ENCODE measurements around the gene EDN1.

EDN1 gene

DNA sequence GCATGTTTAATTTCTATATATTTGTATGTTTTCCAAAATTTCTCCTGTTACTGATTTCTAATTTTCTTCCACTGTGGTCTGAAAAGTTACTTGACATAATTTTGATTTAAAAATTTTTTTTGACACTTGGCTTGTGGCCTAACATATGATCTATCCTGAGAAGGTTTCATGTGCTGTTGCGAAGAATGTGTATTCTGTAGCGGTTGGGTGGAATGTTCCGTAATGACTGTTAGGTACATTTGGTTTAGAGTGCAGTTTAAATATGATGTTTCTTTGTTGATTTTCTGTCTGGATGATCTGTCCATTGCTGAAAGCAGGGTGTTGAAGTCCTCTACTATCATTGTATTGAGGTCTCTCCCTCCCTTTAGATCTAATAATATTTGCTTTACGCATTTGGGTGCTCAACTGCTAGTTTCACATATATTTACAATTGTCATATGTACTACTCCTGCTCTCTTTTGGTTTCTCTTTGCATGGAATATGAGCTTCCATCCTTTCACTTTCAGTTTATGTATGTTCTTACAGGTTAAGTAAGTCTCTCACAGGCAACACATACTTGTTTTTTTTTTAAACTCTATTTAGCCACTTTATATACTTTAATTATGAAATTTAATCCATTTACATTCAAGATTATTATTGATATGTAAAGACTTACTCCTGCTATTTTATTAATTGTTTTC lies 19.5 kb upstream of the EDN1 start:
- DNase-seq = no peak

DNA sequence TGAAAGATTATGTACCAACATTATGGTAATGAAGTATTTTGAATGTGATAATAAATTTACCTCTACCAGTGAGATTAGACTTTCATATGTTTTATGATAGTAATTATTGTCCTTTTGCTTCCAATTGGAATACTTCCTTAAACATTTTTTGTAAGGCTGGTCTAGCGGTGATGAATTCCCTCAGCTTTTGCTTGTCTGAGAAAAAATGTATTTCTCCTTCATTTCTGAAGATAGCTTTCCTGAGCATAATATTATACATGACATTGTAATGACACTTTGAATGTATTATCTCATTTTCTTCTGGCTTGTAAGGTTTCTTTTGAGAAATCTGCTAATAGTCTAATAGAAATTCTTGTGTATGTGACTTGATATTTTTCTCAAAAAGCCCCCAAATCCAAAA lies 18.6 kb upstream of the EDN1 start:
- no peak for DNase-seq

DNA sequence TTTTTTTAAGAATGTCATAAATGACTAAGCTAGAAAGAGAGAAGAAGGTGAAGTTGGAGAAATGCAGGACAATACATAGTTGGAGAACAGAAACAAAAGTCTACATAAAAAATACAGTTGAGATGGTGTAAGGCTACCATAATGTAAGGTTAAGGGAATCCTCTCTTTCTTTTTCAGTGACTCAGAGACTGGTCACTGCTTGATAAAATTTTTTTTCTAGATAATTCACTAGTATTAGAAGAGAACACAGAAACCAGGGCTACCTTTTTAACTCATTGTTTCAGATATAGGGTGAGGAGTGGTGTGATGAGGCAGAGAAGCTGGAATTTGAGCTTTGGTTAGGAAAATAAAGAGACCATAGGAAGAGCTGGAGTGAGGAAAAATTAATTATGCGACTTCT lies 18.2 kb upstream of the EDN1 start:
- DNase-seq = no peak

DNA sequence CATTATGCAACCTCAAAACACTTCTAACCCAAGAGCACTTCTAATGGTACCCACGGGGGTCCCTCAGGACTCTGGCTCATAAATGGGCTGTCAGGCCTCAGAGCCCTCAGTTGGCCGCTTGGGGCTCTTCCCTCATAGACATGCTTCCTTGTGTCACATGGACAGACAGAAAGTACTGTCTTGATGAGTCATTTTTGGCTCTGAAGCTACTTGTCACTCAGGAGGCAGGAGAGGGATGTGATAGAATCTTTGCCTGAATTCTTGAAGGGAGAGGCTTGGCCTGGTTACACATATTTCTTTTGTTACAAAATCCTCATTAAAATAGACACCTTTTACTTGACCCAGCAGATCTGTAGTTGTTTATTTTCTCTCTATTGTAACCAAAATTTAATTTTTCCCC lies 15.1 kb upstream of the EDN1 start:
- DNase-seq = no peak

DNA sequence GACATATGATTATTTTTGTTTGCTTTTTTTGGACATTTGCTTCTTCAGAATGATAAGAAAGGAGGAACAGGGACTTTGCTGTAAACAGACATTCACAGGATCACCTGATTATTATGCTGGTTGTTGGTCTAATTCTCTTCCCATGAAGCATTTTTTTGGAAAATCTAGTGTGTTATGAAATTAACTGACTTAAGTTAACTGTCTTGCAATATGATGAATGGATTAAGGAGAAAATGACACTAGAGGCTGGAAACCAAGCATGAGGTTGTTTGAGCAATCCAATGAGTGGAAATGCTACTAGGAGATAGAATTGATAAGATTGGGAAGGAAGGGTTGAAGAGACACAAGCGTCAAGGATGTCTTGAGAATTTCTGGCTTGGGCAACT lies 13.2 kb upstream of the EDN1 start:
- no peak for DNase-seq

DNA sequence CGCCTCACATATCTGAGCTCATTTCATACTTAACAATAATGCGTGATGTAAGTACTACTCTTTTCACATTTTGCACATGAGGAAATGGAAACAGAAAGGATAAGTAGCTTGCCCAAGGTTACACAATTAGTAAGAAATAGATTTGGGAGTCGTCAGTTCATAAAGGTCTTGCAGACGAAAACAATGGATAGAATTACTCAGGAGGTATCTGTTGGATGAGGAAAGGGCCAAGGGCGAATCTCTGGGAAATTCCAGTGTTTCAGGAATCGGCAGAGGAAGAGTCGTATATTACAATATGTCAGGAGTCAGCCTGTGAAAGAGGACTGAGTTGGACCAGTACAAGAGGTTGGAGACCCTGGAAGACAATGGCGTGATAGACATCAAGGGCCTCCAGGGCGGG lies 12.8 kb upstream of the EDN1 start:
- DNase-seq = no peak

DNA sequence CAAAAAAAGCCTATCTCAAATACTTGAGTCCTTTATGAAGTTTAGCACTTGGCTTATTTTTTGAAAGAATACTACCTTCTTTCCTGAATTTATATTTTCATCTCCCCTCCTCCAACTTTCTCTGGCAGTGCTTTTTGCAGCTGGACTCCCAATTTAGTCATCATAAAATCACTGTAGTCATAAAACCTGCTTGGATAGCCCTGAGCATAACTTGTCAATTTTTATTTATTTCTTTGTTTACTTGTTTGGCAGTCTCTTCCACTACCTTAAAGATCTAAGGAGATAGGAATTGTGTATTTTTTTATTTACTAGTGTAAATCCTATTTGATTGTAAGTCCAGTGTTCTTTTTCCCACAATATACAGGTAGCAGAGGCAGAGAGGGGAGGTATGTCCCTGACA lies 11.2 kb upstream of the EDN1 start:
- no peak for DNase-seq

DNA sequence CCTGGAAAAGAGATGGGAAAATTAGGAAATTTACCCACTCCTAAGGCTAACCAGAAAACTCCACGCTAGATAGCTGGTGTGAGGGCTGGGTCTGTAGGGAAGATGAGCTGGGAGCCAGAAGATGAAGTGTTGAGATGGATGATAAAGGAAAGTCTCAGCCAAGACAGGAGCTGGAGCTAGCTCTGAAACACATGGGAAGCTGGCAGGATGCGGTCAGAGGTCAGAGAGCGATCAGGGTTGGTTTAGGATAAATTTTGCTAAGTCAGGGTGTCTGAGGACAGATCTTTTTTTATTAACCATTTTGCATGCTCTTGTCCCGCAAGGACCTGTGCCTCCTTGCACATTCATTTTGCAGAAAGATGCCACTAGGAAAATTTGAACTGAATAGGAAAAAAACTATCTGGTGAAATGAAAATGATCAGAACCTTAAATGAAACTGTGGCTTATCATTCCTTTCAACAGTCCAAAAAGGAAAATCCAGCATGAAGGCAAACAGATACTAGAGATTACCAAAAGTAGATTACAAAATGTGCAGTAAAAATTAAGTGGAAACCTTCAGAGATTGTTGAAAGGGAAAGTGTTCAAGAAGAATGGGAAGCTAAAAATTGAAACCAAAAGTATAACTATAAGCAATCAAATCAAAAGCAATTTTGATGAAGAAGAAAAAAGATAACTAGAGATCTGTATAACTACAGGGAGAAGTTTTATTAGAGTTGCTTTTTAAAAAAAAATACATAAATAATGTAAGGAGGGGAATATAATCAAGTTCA lies 10.7 kb upstream of the EDN1 start:
- DNase-seq = no peak

DNA sequence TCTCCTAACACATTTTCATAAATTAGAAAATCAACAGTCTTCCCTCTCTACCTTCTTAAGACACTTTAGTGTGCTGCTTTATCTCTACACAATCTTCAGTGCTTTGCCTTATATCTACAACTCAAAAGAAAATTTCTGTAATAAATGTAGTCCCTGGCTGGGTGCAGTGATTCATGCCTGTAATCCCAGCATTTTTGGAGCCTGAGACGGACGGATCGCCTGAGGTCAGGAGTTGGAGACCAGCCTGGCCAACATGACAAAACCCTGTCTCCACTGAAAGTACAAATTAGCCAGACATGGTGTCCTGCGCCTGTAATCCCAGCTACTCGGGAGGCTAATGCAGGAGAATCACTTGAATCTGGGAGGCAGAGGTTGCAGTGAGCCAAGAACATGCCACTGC lies 9.7 kb upstream of the EDN1 start:
- no peak for DNase-seq

DNA sequence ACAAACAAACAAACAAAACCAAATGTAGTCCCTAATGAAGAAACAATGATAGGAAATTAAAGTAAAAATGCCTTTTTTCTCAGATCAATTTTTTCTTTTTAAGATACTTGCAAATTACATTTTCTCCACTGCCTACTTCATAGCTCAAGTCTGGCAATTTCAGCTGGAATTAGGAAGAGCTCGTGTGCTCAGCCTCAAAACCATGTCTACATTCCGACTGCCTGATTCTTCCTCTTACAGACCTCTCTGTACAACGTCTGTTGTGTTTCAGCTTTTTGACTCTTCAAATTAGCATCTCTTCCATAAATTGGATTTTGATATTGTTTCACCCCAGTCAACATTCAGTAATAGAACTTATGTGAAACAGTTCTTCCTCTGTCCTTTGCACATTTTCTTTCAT lies 9.3 kb upstream of the EDN1 start:
- DNase-seq = no peak

DNA sequence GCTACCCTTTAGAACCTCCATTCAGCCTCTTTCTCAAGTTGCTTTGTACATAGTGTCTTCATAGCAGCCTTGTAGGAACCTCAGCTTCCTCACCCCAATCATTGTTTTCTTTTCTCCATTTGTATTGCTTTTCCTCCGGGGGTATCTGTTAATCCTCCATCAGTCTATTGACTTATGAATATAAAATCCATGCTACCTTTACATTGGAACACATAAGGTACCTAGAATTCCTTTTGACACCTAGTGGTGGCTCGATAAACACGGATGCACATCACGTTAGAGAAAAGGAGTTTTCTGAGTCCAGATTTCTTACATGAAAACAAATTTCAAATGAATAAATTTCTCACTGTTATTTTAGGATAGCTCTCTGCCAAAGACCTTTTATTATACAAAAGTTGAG lies 6.3 kb upstream of the EDN1 start:
- no peak for DNase-seq

DNA sequence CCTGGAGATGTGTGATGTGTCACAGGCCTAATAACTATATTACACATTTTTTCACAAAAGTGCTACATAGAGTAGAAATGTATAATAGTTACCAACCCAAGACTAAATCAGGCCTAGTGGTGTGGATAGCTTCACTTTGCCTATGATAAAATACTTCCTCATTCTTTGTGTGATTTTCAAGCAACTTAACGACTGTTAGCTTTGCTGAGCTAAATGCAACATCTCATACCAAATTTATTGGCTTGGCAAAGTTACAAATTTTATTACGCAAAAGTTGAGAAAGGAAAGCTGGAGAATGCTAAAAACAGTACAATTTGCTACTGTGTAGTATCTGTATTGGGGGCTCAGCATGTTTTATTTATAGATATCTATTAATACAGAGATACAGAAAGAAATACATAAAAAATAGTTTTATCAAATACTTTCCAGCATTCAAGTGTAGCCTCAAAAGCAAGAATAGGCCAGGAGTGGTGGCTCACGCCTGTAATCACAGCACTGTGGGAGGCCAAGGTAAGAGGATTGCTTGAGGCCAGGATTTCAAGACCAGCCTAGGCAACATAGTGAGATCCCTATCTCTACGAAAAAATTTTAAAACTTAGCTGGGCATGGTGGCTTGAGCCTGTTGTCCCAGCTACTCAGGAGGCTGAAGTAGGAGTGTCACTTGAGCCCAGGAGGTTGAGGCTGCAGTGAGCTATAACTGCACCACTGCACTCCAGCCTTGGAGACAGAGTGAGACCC lies 3.6 kb upstream of the EDN1 start:
- DNase-seq = no peak

DNA sequence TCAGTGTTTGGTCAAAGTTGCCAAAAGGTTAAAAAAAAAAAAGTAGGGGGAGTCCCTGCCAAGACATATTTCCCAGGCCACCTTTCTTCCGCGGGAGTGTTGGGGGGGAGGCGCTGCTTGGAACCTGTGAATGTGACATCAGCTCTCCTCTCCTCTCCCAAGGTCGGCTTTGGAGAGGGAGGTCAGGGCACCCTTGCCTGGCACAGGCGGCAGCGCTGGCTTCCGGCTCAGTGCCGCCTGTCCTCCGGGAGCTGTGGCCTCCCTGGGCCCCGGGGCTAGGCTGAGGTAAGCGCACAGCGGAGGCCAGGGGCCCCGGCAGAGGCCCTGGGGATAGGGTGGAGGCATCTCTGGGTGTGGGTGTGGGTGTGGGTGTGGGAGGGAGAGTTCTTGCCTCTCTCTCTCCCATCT lies 1.9 kb upstream of the EDN1 start:
- no peak for DNase-seq

DNA sequence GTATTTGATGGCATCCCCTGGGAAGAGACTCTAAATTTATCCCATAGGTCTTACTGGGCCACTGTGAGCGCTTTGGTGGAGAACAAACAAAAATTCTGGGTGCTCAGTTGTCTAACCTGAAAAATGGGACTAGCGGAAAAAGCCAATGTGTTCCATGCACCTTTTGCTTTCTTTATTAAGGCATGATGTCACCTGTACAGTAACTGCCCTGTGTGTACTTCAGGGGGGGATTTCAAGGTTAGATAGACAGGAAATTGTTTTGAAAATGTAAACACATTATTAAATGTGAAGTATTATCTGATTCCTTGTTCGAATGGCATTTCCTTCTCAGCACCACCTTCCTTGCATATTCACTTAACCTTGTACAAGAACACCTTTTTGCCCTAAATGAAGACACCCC lies 1.2 kb upstream of the EDN1 start:
- no peak for DNase-seq

DNA sequence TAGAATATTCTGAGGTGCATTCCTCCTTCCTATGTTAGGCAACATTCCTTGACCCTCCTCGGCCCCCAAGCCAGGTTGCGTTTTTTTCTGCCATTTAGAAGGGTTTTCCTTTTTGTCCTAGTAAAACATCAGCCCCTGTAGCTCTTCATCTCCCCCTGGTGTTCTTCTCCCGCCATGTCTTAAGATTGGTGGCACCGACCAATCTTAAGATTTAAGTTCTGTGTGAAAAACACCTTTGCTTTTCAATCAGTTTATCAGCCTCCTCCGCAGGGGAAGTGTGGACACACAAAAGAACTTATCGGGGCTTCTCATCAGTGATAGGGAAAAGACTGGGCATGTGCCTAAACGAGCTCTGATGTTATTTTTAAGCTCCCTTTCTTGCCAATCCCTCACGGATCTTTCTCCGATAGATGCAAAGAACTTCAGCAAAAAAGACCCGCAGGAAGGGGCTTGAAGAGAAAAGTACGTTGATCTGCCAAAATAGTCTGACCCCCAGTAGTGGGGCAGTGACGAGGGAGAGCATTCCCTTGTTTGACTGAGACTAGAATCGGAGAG lies 719 bp upstream of the EDN1 start:
- peak; percentile 64 to 67 for DNase-seq

DNA sequence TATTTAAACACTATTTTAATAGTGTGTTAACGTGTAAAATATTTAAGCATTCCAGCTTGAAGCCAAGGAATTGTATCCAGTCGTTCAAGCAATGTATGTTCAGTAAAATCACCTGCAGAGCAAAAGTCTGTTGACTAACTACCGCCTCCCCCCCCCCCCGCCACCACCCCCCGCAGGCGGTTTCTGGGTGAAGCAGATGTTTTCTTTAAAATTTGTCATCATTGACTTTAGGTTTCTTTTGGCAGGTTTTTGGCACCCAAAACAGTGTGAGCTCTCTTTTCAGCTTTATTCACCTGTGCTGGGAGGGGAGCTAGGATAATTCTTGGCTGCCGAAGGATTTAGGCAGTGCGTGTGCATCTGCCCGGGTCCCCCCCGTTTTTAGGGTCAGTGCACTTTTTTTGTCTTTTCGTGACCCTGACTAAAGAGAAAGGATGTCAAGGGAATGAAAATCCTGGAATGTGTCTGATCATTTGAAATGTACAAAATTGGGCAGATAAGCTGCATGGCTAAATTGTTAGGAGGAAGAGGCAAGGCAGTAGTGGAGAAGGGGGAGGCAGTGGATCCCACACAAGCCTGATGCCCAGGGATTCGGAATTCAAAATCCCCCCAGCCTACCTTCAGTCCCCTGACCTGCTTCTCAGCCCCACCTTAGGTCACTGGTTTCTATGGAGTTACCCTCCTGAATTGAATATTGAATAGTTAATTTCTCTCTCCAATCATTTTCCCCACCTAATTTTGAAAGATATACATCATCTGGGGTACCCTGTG lies 1.1 kb downstream of the EDN1 start:
- DNase-seq = no peak

DNA sequence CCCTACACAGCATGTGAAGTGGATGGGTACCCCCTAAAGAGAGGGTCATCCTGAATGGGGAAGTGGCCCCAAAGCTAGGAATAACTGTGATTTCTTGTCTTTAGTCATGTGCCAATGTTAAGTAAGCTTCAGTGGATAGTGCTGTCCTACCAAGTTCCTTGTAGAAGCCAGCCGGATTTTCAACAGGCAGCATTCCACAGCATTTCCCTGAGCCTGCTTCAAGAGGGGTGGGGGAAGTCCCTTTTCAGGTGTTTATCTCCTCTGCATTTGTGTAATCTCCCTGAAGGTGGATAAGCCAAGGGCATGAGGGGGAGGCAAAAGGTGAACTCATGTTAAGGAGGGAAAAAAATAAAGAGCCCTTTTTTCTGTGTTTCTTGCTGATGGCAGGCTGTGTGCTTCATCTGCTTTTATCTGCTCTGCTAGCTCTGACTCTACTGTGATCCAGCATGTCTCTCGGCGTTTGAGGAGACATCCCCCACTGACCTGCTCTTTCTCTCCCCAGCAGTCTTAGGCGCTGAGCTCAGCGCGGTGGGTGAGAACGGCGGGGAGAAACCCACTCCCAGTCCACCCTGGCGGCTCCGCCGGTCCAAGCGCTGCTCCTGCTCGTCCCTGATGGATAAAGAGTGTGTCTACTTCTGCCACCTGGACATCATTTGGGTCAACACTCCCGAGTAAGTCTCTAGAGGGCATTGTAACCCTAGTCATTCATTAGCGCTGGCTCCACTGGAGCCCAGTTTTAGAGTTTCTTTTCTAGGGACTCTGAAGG lies 1.9 kb downstream of the EDN1 start:
- no peak for DNase-seq

DNA sequence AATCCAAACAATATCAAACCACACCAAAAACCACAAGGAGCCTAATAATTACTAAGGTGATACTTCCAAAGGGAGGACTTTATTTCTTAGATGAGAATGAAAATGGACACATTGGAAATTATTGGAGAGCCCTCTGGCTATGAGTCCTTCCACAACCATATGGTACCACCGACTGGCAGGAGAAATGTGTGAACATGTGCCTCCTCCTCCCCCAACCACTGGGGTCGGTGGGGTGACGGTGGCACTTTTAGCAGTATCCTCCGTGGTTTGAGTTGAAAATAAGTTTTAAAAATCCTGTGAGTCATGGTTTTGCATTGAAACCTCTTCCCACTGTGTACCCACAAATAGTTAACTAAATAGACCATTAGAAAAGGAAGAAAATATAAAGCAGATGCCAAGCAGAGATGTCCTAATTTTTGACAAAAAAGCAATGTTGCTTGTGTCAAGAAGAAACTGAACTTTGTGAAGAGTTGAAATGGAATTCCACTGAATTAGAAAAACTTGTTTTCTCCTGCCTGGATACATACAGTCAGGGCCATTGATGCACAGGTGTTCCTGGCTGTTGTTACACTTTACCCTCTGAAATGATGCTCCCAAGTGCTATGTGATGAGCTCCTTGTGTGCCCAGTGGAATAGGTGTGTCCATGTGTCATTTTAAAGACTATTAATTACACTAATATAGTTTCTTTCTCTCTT lies 3.2 kb downstream of the EDN1 start:
- no peak for DNase-seq

DNA sequence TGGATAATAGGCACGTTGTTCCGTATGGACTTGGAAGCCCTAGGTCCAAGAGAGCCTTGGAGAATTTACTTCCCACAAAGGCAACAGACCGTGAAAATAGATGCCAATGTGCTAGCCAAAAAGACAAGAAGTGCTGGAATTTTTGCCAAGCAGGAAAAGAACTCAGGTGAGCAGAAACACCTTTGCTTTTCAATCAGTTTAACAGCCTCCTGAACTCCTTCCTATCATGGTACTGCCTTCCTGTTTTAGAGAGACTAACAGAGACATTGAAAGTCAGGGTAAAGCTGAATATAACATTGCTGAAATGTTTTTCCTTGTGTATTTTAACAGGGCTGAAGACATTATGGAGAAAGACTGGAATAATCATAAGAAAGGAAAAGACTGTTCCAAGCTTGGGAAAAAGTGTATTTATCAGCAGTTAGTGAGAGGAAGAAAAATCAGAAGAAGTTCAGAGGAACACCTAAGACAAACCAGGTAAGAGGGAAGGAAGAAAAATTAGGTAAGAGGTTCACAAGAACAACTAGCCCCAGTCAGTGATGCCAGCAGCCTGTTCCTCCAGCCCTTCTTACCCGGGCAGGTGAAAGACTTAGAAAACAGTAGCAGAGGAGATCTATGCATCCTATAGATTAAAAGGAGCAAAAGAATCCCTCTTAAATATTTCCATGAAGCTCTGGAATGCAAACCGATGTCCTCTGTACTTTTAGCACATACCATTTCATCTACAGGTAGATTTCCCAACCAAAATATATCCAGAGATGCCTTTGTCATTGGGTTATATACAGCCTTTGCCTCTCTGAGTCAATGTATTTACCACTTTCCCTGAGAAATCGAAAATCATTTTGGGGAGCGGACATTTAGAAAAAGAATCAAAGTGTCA lies 4.0 kb downstream of the EDN1 start:
- no peak for DNase-seq

DNA sequence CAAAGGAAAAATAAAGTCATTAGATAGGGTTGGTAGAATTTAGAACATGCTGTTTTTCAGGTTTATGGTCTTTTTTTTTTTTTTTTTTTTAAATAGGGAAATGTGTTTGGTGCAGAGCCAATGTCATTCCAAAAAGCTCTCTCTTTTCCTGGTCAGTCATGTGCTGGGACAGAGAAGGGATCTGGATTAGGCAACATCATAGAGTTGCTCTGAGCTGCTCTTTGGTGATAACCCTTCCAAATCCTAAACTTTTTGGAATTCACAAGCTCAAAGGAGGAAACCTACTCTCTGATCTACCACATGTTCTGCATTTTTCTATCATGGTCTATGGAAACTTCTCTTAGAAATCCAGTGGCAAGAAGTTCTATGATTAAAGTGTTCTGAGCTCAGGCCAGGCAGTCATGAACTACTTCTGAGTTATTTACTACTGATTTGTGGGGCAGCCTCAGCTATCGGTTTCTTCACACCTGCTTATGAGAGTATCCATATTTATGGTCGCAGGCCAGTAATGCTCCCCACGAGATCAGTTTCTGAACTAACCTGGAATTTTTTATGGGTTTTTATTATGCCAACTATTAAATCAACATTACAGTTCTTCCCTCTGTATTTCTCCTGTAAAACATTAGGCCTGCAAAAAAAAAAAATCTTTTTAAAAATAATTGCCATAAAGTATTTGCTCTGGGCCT lies 4.8 kb downstream of the EDN1 start:
- no peak for DNase-seq

Measured in stimulated activated CD4-positive, alpha-beta T cell treated with anti-CD3 and anti-CD28 coated beads, Interleukin-2, amount 100 ng/mL, for 24 hours (primary cell).